Activated T-helper 17 cell treated with anti-CD3 and anti-CD28 coated beads, Interleukin-2, amount 50 U/mL, for 72 hours (primary cell): ENCODE results near the gene PPTC7. TPM values are rescaled to one million over a fixed set of nuclear protein-coding genes. Genes with fewer than 3 reads are reported as not detected.
"Not testable (repeated sequence)": the region's sequence is repeated elsewhere in the genome, so short reads cannot be mapped to it uniquely, and the experiment has no call there.

ENCODE experiments used
- ATAC-seq: fragments of 150-1000 bp; cut with Tn5 transposase; replicated peaks from 2 replicates; pipeline ENCODE4 v1.10.0; 2021; ENCODE audit warnings: mild to moderate bottlenecking, moderate library complexity
- H3K27ac Mint-ChIP-seq: one replicate; pipeline ENCODE4 v1.8.0; 2022; ENCODE audit warnings: mixed read lengths
- H3K27me3 Mint-ChIP-seq: one replicate; pipeline ENCODE4 v1.8.0; 2022; ENCODE audit warnings: mixed read lengths
- H3K36me3 Mint-ChIP-seq: one replicate; pipeline ENCODE4 v1.8.0; 2022; ENCODE audit warnings: low read depth, mild to moderate bottlenecking, mixed read lengths
- H3K4me1 Mint-ChIP-seq: one replicate; pipeline ENCODE4 v1.8.0; 2022; ENCODE audit warnings: mixed read lengths
- H3K4me3 Mint-ChIP-seq: one replicate; pipeline ENCODE4 v1.8.0; 2022; ENCODE audit warnings: mild to moderate bottlenecking, mixed read lengths
- H3K9me3 Mint-ChIP-seq: one replicate; pipeline ENCODE4 v1.8.0; 2022; ENCODE audit warnings: mixed read lengths
- total RNA-seq, 2 donors: library from RNA; stranded (reverse); gene quantifications; one replicate each; pipeline ENCODE4 v1.2.3, GENCODE V29; 2022

Gene PPTC7
- total RNA-seq, 2 donors from 2014 or later, result 31.4 to 36.7 TPM

DNA sequence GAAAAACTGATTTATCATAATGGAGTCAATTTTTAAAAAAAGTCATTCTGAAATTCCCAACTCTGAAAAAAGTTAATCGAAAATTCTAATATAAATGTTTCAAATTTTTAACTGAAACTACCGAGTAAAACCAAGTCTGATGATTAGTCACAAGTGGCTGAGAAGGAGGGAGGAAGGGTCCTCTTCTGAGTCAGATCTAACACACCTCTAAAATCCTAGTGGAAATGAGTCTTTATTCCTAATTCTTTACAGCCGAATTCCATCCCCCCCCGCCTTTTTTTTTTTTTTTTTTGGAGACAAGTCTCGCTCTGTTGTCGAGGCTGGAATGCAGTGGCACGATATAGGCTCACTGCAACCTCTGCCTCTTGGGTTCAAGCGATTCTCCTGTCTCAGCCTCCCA, 43.1 kb downstream of the PPTC7 start:
- H3K36me3 Mint-ChIP-seq, result peaks cover 99% of the 10 kb centered on the region
- H3K4me1 Mint-ChIP-seq, result peaks cover 16% of the 10 kb centered on the region
- H3K27ac Mint-ChIP-seq, result peak overlapping the region; percentile 54
- H3K9me3 Mint-ChIP-seq, result no peaks in the 10 kb centered on the region
- peak; percentile 47 for ATAC-seq
- H3K27me3 Mint-ChIP-seq, result no peaks in the 10 kb centered on the region
- H3K4me3 Mint-ChIP-seq, result no peak overlapping the region

GRCh38 chr12:110538869-110539622, 44.1 kb downstream of the PPTC7 start:
- no peaks in the 10 kb centered on the region for H3K9me3 Mint-ChIP-seq
- no peaks in the 10 kb centered on the region for H3K27me3 Mint-ChIP-seq
- H3K4me1 Mint-ChIP-seq, result peaks cover 21% of the 10 kb centered on the region
- no peak overlapping the region for H3K4me3 Mint-ChIP-seq
- ATAC-seq, result no peak
- H3K27ac Mint-ChIP-seq, result peak overlapping the region; percentile 54
- H3K36me3 Mint-ChIP-seq, result peaks cover 100% of the 10 kb centered on the region

GRCh38 chr12:110537605-110538409, 45.3 kb downstream of the PPTC7 start:
- Mint-ChIP-seq H3K9me3 (no peaks in the 10 kb centered on the region), H3K27me3 (no peaks in the 10 kb centered on the region), H3K36me3 (peaks cover 95% of the 10 kb centered on the region), H3K4me3 (no peak overlapping the region), H3K27ac (no peak overlapping the region), H3K4me1 (peaks cover 14% of the 10 kb centered on the region)
- ATAC-seq, result no peak

DNA sequence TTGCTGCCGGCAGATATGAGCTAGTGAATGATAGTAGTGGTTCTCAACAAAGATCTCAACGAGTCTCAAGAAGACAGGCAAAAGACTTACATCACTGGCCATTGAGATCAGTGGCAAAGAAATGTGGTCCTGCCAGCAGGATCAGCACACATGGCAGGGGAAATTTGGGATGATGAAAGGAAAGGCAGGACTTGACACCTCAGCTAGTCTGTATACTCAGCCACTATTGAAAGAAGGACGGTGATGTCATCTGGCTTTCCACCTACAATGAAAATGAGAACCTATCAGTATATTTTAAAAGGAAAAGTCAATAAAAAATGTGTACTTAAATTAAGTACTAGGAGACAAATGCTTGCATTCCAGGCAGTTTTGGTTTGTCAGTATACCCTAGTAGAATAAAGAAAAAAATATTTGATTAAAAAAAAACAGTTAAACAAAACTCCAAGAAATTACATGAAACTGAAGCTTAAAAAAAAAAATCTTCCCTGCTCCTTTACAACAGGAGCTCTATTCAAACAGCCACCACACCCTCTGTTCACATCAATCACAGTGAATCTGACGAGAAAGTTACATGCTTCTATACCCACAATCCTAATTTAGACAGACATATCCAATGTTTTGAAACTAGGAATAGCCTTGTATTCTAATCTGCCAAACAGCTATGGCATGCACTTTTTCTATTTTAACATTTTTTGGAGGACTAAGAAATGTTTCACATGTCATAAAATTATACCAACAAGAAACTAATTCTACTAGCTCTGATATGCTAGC, 46.1 kb downstream of the PPTC7 start:
- no peak for ATAC-seq
- Mint-ChIP-seq H3K27ac (no peak overlapping the region), H3K27me3 (no peaks in the 10 kb centered on the region), H3K4me1 (peaks cover 17% of the 10 kb centered on the region), H3K4me3 (no peak overlapping the region), H3K36me3 (peaks cover 93% of the 10 kb centered on the region), H3K9me3 (no peaks in the 10 kb centered on the region)

GRCh38 chr12:110534811-110535210, 48.3 kb downstream of the PPTC7 start:
- peaks cover 90% of the 10 kb centered on the region for H3K36me3 Mint-ChIP-seq
- no peaks in the 10 kb centered on the region for H3K9me3 Mint-ChIP-seq
- no peak for ATAC-seq

GRCh38 chr12:110533607-110534006, 49.5 kb downstream of the PPTC7 start:
- Mint-ChIP-seq H3K4me1 (peaks cover 17% of the 10 kb centered on the region), H3K27me3 (no peaks in the 10 kb centered on the region), H3K36me3 (peaks cover 90% of the 10 kb centered on the region), H3K9me3 (no peaks in the 10 kb centered on the region), H3K27ac (no peak overlapping the region), H3K4me3 (no peak overlapping the region)
- no peak for ATAC-seq

More at GRCh38 chr12:110534811-110535210, 48.3 kb downstream of the PPTC7 start:
- H3K27ac Mint-ChIP-seq, result no peak overlapping the region
- peaks cover 23% of the 10 kb centered on the region for H3K4me1 Mint-ChIP-seq
- H3K27me3 Mint-ChIP-seq, result no peaks in the 10 kb centered on the region
- H3K4me3 Mint-ChIP-seq, result no peak overlapping the region

- no peak for ATAC-seq
- H3K27ac Mint-ChIP-seq, result no peak overlapping the region
- peaks cover 17% of the 10 kb centered on the region for H3K4me1 Mint-ChIP-seq
- H3K4me3 Mint-ChIP-seq, result no peak overlapping the region
- no peaks in the 10 kb centered on the region for H3K27me3 Mint-ChIP-seq
- H3K9me3 Mint-ChIP-seq, result no peaks in the 10 kb centered on the region
- peaks cover 81% of the 10 kb centered on the region for H3K36me3 Mint-ChIP-seq
These were observed 50.5 kb downstream of the PPTC7 start for GRCh38 chr12:110532644-110533043.

- peak; percentile 88 for ATAC-seq
- no peak overlapping the region for H3K4me3 Mint-ChIP-seq
- H3K9me3 Mint-ChIP-seq, result no peaks in the 10 kb centered on the region
- H3K27ac Mint-ChIP-seq, result peak overlapping the region; percentile 36
- H3K36me3 Mint-ChIP-seq, result peaks cover 72% of the 10 kb centered on the region
- peaks cover 17% of the 10 kb centered on the region for H3K4me1 Mint-ChIP-seq
- H3K27me3 Mint-ChIP-seq, result no peaks in the 10 kb centered on the region
These were observed 51.3 kb downstream of the PPTC7 start for GRCh38 chr12:110531741-110532333.

GRCh38 chr12:110530511-110530910, 52.6 kb downstream of the PPTC7 start:
- H3K4me1 Mint-ChIP-seq, result peaks cover 17% of the 10 kb centered on the region
- H3K36me3 Mint-ChIP-seq, result peaks cover 59% of the 10 kb centered on the region
- no peak overlapping the region for H3K4me3 Mint-ChIP-seq
- ATAC-seq, result no peak
- no peaks in the 10 kb centered on the region for H3K27me3 Mint-ChIP-seq
- H3K9me3 Mint-ChIP-seq, result no peaks in the 10 kb centered on the region
- no peak overlapping the region for H3K27ac Mint-ChIP-seq

DNA sequence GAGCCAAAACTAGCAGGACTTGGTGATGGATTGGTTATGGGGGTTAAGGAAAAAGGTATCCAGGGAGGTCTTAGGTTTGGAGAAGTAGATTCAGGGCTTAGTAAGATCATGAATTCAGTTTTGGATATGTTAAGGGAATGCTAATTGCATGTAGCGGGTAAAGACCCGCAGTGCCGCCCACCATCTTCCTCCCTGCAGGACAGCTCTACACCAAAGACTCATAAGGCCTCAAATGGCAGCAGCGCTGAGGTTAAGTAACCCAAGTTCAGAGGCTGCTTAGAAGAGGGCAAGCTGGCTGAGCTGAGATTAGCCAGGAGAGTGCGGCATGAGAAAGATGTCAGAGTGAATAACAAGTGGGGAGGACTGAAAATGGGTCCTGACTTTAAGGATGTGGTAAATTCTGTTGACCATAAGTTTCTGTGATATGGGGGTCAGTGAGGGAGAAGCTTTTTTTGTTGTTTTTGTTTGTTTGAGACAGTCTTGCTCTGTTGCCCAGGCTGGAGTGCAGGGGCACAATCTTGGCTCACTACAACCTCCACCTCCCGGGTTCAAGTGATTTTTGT, 54.8 kb downstream of the PPTC7 start:
- H3K9me3 Mint-ChIP-seq, result no peaks in the 10 kb centered on the region
- H3K27me3 Mint-ChIP-seq, result no peaks in the 10 kb centered on the region
- H3K27ac Mint-ChIP-seq, result no peak overlapping the region
- H3K4me1 Mint-ChIP-seq, result peaks cover 11% of the 10 kb centered on the region
- H3K4me3 Mint-ChIP-seq, result no peak overlapping the region
- ATAC-seq, result no peak
- H3K36me3 Mint-ChIP-seq, result peaks cover 39% of the 10 kb centered on the region

- peak; percentile 92 for ATAC-seq
- H3K4me3 Mint-ChIP-seq, result peak overlapping the region; percentile 42
- H3K36me3 Mint-ChIP-seq, H3K9me3 Mint-ChIP-seq, H3K27me3 Mint-ChIP-seq, H3K4me1 Mint-ChIP-seq: not testable (repeated sequence)
- H3K27ac Mint-ChIP-seq, result peak overlapping the region; percentile 62
These were observed 62.0 kb downstream of the PPTC7 start for GRCh38 chr12:110520876-110521712.

- not testable (repeated sequence) for H3K36me3 Mint-ChIP-seq, H3K27ac Mint-ChIP-seq, H3K27me3 Mint-ChIP-seq, H3K9me3 Mint-ChIP-seq, ATAC-seq, H3K4me3 Mint-ChIP-seq, H3K4me1 Mint-ChIP-seq
These were observed 65.1 kb downstream of the PPTC7 start for GRCh38 chr12:110518014-110518413.

DNA sequence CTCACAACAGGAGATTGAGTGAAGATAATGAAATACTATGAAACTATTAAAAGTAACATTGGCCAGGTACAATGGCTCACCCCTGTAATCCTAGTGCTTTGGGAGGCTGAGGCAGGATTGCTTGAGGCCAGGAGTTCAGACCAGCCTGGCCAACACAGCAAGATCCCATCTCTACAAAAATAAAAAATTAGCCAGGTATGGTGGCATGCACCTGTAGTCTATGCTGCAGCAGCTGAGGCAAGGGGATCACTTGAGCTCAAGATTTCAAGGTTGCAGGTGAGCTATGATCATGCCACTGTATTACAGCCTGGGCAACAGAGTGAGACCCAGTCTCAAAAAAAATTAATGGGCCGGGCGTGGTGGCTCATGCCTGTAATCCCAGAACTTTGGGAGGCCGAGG, 66.1 kb downstream of the PPTC7 start:
- no peak overlapping the region for H3K4me3 Mint-ChIP-seq
- ATAC-seq, result no peak
- H3K27ac Mint-ChIP-seq, result no peak overlapping the region
- H3K36me3 Mint-ChIP-seq, result no peaks in the 10 kb centered on the region
- H3K4me1 Mint-ChIP-seq, result peaks cover 5% of the 10 kb centered on the region
- H3K9me3 Mint-ChIP-seq, result no peaks in the 10 kb centered on the region
- H3K27me3 Mint-ChIP-seq, result no peaks in the 10 kb centered on the region
